Natural killer cell (primary cell): ENCODE results near the gene MAD2L2. TPM values are rescaled to one million over a fixed set of nuclear protein-coding genes. Genes with fewer than 3 reads are reported as not detected.

Experiments
- ATAC-seq, 3 donors: fragments of 150-1000 bp in 2 of 3; fragments of 200-7000 bp in 1 of 3; cut with Tn5 transposase; 1 replicate in 1 of 3; 2 replicates in 2 of 3; pipeline ENCODE4 v1.10.0; 2021; ENCODE audit warnings: mild to moderate bottlenecking in 2 of 3, moderate library complexity in 2 of 3
- DNase-seq, 2 donors: peaks; one replicate each; pipeline versions ENCODE4 v3.0.0 to v3.0.0-alpha.2; 2013 to 2021; ENCODE audit warnings: mixed read lengths in 1 of 2
- H3K27ac ChIP-seq: one replicate; pipeline ENCODE4 v1.5.1; 2013; ENCODE audit warnings: mild to moderate bottlenecking, low read length
- H3K27me3 ChIP-seq: one replicate; pipeline ENCODE4 v1.6.1; 2013; ENCODE audit warnings: low read length; ENCODE audit not compliant: control insufficient read depth, insufficient read depth
- H3K36me3 ChIP-seq: one replicate; pipeline ENCODE4 v1.6.1; 2013; ENCODE audit warnings: low read length; ENCODE audit not compliant: control insufficient read depth, insufficient read depth
- H3K4me1 ChIP-seq: one replicate; pipeline ENCODE4 v1.6.1; 2013; ENCODE audit warnings: low read length; ENCODE audit not compliant: control insufficient read depth, insufficient read depth
- H3K4me3 ChIP-seq: one replicate; pipeline ENCODE4 v1.5.1; 2013; ENCODE audit warnings: low read length
- H3K9me3 ChIP-seq: one replicate; pipeline ENCODE4 v1.6.1; 2013; ENCODE audit warnings: low read length; ENCODE audit not compliant: control insufficient read depth, insufficient read depth
- H3K27ac Mint-ChIP-seq, 2 donors: one replicate each; pipeline ENCODE4 v1.8.0; 2022; ENCODE audit warnings: mild to moderate bottlenecking in 2 of 2, mixed read lengths in 2 of 2, moderate library complexity in 1 of 2
- H3K27me3 Mint-ChIP-seq, 2 donors: one replicate each; pipeline ENCODE4 v1.8.0; 2022; ENCODE audit warnings: low read depth in 2 of 2, mixed read lengths in 2 of 2
- H3K36me3 Mint-ChIP-seq: one replicate; pipeline ENCODE4 v1.8.0; 2022; ENCODE audit warnings: mixed read lengths
- H3K4me1 Mint-ChIP-seq, 2 donors: one replicate each; pipeline ENCODE4 v1.8.0; 2022; ENCODE audit warnings: mixed read lengths in 2 of 2
- H3K4me3 Mint-ChIP-seq: one replicate; pipeline ENCODE4 v1.8.0; 2022; ENCODE audit warnings: mild to moderate bottlenecking, moderate library complexity, mixed read lengths
- H3K9me3 Mint-ChIP-seq, 2 donors: one replicate each; pipeline ENCODE4 v1.8.0; 2022; ENCODE audit warnings: mixed read lengths in 2 of 2
- CTCF ChIP-seq: fragments of 200-600 bp; IDR thresholded peaks from one replicate; pipeline ENCODE4 v1.8.0; 2022; ENCODE audit warnings: antibody characterized with exemption
- WGBS: methylation state at CpG from one replicate; pipeline ENCODE4 v1.1.7; 2013; ENCODE audit warnings: missing lambda C conversion rate; ENCODE audit not compliant: insufficient coverage; 5-methylcytosine and 5-hydroxymethylcytosine counted together
- intact Hi-C: fragments of 100-400 bp; cut with micrococcal nuclease; formaldehyde crosslinking; loops from one replicate; pipeline ENCODE4 v1.14.2; 2022
- total RNA-seq, 4 donors: library from RNA; stranded (reverse); fragments of 120-200 nt in 1 of 4; gene quantifications; one replicate each; pipeline versions ENCODE4 v1.2.3 to v1.2.4, GENCODE V29; 2013 to 2022

MAD2L2 gene
- total RNA-seq, 3 donors from 2014 or later (not counting 1 experiment from before 2014, with no cell fraction given): 50.6 to 66.0 (median 60.4) TPM

- intact Hi-C loops: no loop called here
- H3K9me3 Mint-ChIP-seq: no peaks in the 10 kb centered on the region
- H3K4me3 ChIP-seq: no peak overlapping the region
- H3K27ac ChIP-seq: no peak overlapping the region
- no peak for ATAC-seq
- WGBS: 71% methylated on average over 8 of the region's 11 CpGs
- no peak for DNase-seq
- H3K4me1 Mint-ChIP-seq: no peaks in the 10 kb centered on the region
- no peak overlapping the region for H3K4me3 Mint-ChIP-seq
- no peaks in the 10 kb centered on the region for H3K36me3 Mint-ChIP-seq
- H3K27me3 Mint-ChIP-seq: peaks cover 6 to 21% of the 10 kb centered on the region in 2 donors
- H3K9me3 ChIP-seq: no peaks in the 10 kb centered on the region
- no peak for TF ChIP-seq CTCF
- H3K4me1 ChIP-seq: no peaks in the 10 kb centered on the region
- H3K27ac Mint-ChIP-seq: no peak overlapping the region
- no peaks in the 10 kb centered on the region for H3K36me3 ChIP-seq
- peaks cover 4% of the 10 kb centered on the region for H3K27me3 ChIP-seq
Measured at GRCh38 chr1:11634365-11635192, 46.4 kb downstream of the MAD2L2 start.

GRCh38 chr1:11629184-11630016, 51.5 kb downstream of the MAD2L2 start:
- Mint-ChIP-seq H3K4me3 (no peak overlapping the region), H3K4me1 (no peaks in the 10 kb centered on the region), H3K27me3 (peaks cover 10% of the 10 kb centered on the region in 2 donors), H3K27ac (no peak overlapping the region), H3K36me3 (no peaks in the 10 kb centered on the region), H3K9me3 (no peaks in the 10 kb centered on the region)
- WGBS: 56% methylated on average over 13 of the region's 15 CpGs
- ATAC-seq (no peak), DNase-seq (no peak)
- Histone ChIP-seq H3K27ac (no peak overlapping the region), H3K27me3 (no peaks in the 10 kb centered on the region), H3K4me3 (no peak overlapping the region), H3K9me3 (no peaks in the 10 kb centered on the region), H3K4me1 (no peaks in the 10 kb centered on the region), H3K36me3 (no peaks in the 10 kb centered on the region)
- intact Hi-C loops: no loop called here
- TF ChIP-seq CTCF: no peak

GRCh38 chr1:11628767-11629166, 52.2 kb downstream of the MAD2L2 start:
- Histone ChIP-seq H3K4me3 (no peak overlapping the region), H3K4me1 (no peaks in the 10 kb centered on the region), H3K9me3 (no peaks in the 10 kb centered on the region), H3K27me3 (no peaks in the 10 kb centered on the region), H3K36me3 (no peaks in the 10 kb centered on the region), H3K27ac (no peak overlapping the region)
- Mint-ChIP-seq H3K9me3 (no peaks in the 10 kb centered on the region), H3K36me3 (no peaks in the 10 kb centered on the region), H3K4me1 (no peaks in the 10 kb centered on the region), H3K27me3 (peaks cover 10% of the 10 kb centered on the region in 2 donors), H3K27ac (no peak overlapping the region), H3K4me3 (no peak overlapping the region)
- 92% methylated on average over 7 of the region's 7 CpGs for WGBS
- DNase-seq: no peak
- no peak for ATAC-seq
- TF ChIP-seq CTCF: no peak
- intact Hi-C loops: no loop called here
